ENCODE data around the gene STXBP6.
"Not testable (repeated sequence)": the region's sequence is repeated elsewhere in the genome, so short reads cannot be mapped to it uniquely, and the experiment has no call there.

The STXBP6 gene

GRCh38 chr14:24972844-24973243 is 77.1 kb downstream of the STXBP6 start:
- no peak for DNase-seq
- intact Hi-C loops (cut with DNase I): no loop called here

GRCh38 chr14:24971255-24971654 is 78.7 kb downstream of the STXBP6 start:
- intact Hi-C loops (cut with DNase I): no loop called here
- DNase-seq: peak in 1 of 42 donors; percentile 28

GRCh38 chr14:24966579-24966964 is 83.4 kb downstream of the STXBP6 start:
- no peak for DNase-seq
- intact Hi-C loops (cut with DNase I): no loop called here

GRCh38 chr14:24965934-24966578 is 83.9 kb downstream of the STXBP6 start:
- DNase-seq: peak in 3 of 42 donors; percentile 16 to 46 (median 30)
- intact Hi-C loops (cut with DNase I): no loop called here

- intact Hi-C loops (cut with DNase I): no loop called here
- no peak for DNase-seq
Measured at GRCh38 chr14:24965578-24965933, 84.4 kb downstream of the STXBP6 start.

- intact Hi-C loops (cut with DNase I): no loop called here
- DNase-seq: no peak
Measured at GRCh38 chr14:24964591-24964990, 85.4 kb downstream of the STXBP6 start.

- no peak for DNase-seq
- intact Hi-C loops (cut with DNase I): no loop called here
Measured at GRCh38 chr14:24964048-24964447, 85.9 kb downstream of the STXBP6 start.

- intact Hi-C loops (cut with DNase I); DNase-seq: not testable (repeated sequence)
Measured at GRCh38 chr14:24962118-24962517, 87.8 kb downstream of the STXBP6 start.

- no peak for DNase-seq
- intact Hi-C loops (cut with DNase I): no loop called here
Measured at GRCh38 chr14:24960816-24961215, 89.1 kb downstream of the STXBP6 start.

- intact Hi-C loops (cut with DNase I): no loop called here
- no peak for DNase-seq
Measured at GRCh38 chr14:24959791-24960331, 90.1 kb downstream of the STXBP6 start.

- intact Hi-C loops (cut with DNase I): no loop called here
Measured at GRCh38 chr14:24958271-24958670, 91.7 kb downstream of the STXBP6 start.

GRCh38 chr14:24957814-24958213 is 92.1 kb downstream of the STXBP6 start:
- no peak for DNase-seq

More at GRCh38 chr14:24958271-24958670, 91.7 kb downstream of the STXBP6 start:
- no peak for DNase-seq

GRCh38 chr14:24956104-24956503 is 93.8 kb downstream of the STXBP6 start:
- no peak for DNase-seq
- intact Hi-C loops (cut with DNase I): no loop called here

More at GRCh38 chr14:24957814-24958213, 92.1 kb downstream of the STXBP6 start:
- intact Hi-C loops (cut with DNase I): no loop called here

GRCh38 chr14:24954700-24955037 is 95.3 kb downstream of the STXBP6 start:
- intact Hi-C loops (cut with DNase I): no loop called here
- no peak for DNase-seq

GRCh38 chr14:24954037-24954699 is 95.8 kb downstream of the STXBP6 start:
- intact Hi-C loops (cut with DNase I): no loop called here
- no peak for DNase-seq

- DNase-seq: peak in 39 of 42 donors; percentile 27 to 83 (median 61)
Measured at GRCh38 chr14:24952851-24953666, 96.9 kb downstream of the STXBP6 start.

GRCh38 chr14:24948261-24948847 is 101.6 kb downstream of the STXBP6 start:
- intact Hi-C loops (cut with DNase I): no loop called here
- no peak for DNase-seq

More at GRCh38 chr14:24952851-24953666, 96.9 kb downstream of the STXBP6 start:
- intact Hi-C loops (cut with DNase I): no loop called here

- no peak for DNase-seq
- intact Hi-C loops (cut with DNase I): no loop called here
Measured at GRCh38 chr14:24947131-24947530, 102.8 kb downstream of the STXBP6 start.

- intact Hi-C loops (cut with DNase I): no loop called here
- DNase-seq: no peak
Measured at GRCh38 chr14:24944800-24945199, 105.1 kb downstream of the STXBP6 start.

GRCh38 chr14:24943024-24943423 is 106.9 kb downstream of the STXBP6 start:
- peak in 2 of 42 donors; percentile 20 to 46 for DNase-seq
- intact Hi-C loops (cut with DNase I): no loop called here

Measured in head of caudate nucleus (tissue), 42 donors.